Stimulated activated naive CD4-positive, alpha-beta T cell treated with Interleukin-2 at 50 U/mL for 16 hours (primary cell): ENCODE measurements around the gene SERPINA1.
A peak's percentile ranks its signal among the peaks of the same experiment; 100 is the strongest.
"Not testable (repeated sequence)": the region's sequence is repeated elsewhere in the genome, so short reads cannot be mapped to it uniquely, and the experiment has no call there.

Experiments used
- DNase-seq: peaks from one replicate; lab custom pipeline; 2025; lab: John Stamatoyannopoulos, UW

SERPINA1 gene

GRCh38 chr14:94388384-94389103 lies at the start of gene SERPINA1:
TSS of gene SERPINA1 (minus strand) at chr14:94388602. CDS start at chr14:94383237, 5,365 bp downstream.
- DNase-seq, result no peak

- no peak for DNase-seq
Observed at GRCh38 chr14:94428610-94429009, 40.2 kb upstream of the SERPINA1 start.

DNA sequence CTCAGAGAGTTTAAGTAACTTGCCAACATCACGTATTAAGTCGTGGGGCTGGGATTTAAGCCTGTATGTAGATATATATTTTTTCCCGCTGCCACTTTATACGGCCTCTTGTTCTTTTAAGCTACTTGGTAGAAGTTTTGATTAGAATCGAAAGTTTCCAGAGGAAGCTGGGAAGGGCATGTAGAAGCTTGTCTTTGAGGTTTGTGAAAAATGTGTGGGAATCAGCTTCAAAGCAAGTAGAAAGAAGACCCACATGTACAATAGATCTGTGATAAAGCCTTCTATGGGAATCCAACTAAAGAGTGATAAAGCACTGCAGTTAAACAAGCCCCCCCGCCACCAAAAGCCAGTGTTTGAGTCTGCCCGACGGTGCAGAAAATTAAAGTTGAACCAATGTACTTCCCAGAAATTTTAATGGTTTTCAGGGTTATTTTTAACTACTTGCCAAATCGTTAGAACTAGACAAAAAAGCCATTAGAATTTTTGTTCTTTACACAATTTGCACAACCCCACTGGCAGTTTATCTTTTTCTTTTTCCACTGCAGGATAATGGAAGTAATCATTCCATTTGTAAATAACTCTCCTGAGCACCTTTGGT lies 38.7 kb upstream of the SERPINA1 start:
- no peak for DNase-seq

GRCh38 chr14:94426526-94426925 lies 38.1 kb upstream of the SERPINA1 start:
- DNase-seq, result no peak

GRCh38 chr14:94424371-94424770 lies 36.0 kb upstream of the SERPINA1 start:
- DNase-seq, result no peak

- DNase-seq, result peak; percentile 5
Observed at GRCh38 chr14:94423453-94424056, 35.2 kb upstream of the SERPINA1 start.

GRCh38 chr14:94421316-94421715 lies 32.9 kb upstream of the SERPINA1 start:
- DNase-seq, result no peak

DNA sequence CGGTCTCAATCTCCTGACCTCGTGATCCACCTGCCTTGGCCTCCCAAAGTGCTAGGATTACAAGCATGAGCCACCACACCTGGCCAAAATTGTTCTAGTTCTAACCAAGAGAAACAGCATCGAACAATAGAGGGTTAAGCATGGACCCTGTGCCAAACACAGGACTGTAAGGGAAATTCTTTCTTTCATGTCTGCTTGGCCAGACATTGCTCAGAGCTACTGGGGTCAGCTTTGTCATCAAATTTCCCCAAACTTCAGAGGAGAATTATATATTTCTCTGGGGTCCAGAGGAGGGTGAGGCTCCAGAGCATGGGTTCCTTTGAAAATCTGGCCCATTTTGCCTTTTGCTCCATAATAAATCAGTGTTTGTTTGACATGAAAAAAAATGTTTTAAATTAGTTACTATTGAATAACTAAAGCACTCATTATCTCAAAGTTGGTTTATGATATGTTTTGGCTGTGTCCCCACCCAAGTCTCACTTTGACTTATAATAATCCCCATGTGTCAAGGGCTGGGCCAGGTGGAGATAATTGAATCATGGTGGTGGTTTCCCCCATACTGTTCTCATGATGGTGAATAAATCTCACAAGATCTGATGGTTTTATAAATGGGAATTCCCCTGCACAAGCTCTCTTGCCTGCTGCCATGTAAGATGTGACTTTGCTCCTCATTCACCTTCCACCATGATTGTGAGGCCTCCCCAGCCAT lies 29.2 kb upstream of the SERPINA1 start:
- not testable (repeated sequence) for DNase-seq

- no peak for DNase-seq
Observed at GRCh38 chr14:94412671-94413638, 24.6 kb upstream of the SERPINA1 start.

GRCh38 chr14:94411638-94412037 lies 23.2 kb upstream of the SERPINA1 start:
- no peak for DNase-seq

- DNase-seq, result not testable (repeated sequence)
Observed at GRCh38 chr14:94409430-94409829, 21.0 kb upstream of the SERPINA1 start.

- DNase-seq, result no peak
Observed at GRCh38 chr14:94408546-94409095, 20.2 kb upstream of the SERPINA1 start.

DNA sequence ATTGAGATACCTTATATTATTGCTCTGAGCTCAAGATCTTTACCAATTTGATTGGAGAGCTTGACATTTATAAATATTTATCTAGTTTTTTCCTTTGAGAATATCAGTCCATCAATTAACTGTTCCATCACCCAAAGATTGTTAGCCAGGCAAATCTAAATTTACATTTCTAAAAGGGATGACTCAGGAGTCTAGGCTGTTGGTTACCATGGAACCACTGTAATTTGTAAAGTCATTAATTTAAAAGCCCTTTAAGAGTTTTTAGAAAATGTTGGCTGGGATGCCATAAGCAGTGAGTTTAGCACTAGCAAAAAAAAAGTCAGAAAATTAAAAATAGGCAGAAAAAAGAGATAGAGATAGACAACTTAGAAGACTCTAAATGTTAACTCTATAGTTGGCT lies 19.5 kb upstream of the SERPINA1 start:
- no peak for DNase-seq

DNA sequence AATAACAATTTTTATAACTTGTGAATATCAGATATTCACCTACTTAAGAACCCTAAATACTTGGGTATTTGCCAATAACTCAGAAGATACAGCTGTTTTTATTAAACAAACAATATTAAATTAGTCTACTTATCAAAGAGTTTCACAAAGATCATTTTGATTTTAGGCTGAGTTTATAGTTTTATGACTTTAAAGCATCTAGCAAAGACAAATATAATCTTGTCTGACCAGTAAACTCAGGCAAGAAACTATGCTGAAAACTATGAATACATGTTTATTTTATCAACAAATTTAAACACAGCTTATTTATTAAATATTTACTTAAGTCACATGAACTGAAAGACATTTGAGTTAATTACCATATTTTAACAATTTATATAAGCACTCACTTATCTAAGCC lies 18.5 kb upstream of the SERPINA1 start:
- no peak for DNase-seq

- DNase-seq, result no peak
Observed at GRCh38 chr14:94405486-94405885, 17.1 kb upstream of the SERPINA1 start.

DNA sequence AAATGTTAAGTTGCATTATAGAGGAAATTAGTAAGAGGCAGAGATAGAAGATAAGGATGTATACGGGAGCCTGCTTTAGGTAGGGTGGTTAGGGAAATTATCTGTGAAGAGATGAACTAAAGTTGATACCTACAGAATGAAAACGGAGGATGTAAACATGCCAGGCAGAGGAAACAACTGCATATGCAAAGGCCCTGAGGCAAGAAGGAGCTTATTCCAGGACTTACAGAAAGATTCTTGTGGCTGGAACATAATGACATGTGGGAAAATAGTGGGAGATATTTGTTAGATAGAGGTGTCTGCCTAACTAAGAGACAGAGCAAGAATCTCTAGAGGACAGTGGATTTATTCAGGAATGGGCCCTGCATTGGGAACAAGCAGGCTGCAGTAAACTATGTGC lies 16.2 kb upstream of the SERPINA1 start:
- no peak for DNase-seq

DNA sequence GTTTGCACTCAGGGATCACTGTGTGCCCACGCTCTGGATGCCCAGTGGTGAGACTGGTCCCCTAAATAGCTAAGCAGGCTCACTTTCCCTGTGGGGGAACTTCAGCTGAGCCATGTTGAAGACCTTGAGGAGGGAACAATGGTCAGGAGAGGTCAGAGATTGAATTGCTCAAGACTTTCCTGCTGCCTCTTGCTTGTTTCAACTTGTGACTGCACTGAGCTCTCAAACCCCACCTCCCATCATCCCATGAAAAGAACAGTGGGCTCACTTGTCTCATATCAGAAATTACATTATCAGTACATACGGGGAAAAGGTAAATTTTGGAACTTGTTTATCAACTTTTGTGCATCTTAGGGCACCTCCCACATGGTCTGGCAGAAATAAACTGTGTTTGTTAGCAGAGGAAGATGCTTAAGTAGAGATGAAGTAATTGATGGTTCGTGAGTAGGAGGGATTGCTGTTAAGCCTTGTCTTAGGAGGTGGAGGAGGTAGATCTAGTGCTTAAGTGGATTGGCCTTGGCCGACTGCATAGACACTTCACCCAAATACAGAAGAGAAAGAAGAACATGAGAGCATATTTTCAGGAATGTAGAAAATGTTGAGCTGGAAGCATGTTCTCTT lies 15.0 kb upstream of the SERPINA1 start:
- no peak for DNase-seq

GRCh38 chr14:94401083-94401482 lies 12.7 kb upstream of the SERPINA1 start:
- no peak for DNase-seq

- DNase-seq, result no peak
Observed at GRCh38 chr14:94400422-94400841, 12.0 kb upstream of the SERPINA1 start.

DNA sequence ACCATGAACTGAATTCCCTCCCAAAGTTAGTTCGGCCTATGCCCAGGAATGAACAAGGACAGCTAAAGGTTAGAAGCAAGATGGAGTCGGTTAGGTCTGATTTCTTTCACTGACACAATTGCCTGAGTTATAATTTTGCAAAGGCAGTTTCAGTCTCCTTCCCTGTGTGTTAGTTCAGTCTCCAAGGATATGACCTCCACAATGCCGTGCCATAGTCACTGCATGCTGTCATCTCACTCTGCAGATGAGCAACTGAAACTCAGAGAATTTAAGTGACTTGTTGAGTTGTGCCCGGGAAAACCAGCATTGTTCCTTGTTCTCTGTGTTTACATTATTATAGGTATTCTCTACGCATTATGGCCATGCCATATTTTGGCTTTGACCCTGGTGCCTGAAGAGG lies 10.1 kb upstream of the SERPINA1 start:
- DNase-seq, result no peak

- no peak for DNase-seq
Observed at GRCh38 chr14:94398182-94398479, 9.7 kb upstream of the SERPINA1 start.
